BLaER1 (cell line): ENCODE data around the gene ZC3H14.

Experiments
- H3K27ac ChIP-seq: shearing (Covaris generic); formaldehyde crosslinking; 2 replicates; pipeline ENCODE4 v1.8.1; 2022
- H3K27me3 ChIP-seq: shearing (Covaris generic); formaldehyde crosslinking; 2 replicates; pipeline ENCODE4 v1.8.1; 2022
- H3K36me3 ChIP-seq: shearing (Covaris generic); formaldehyde crosslinking; 2 replicates; pipeline ENCODE4 v1.8.1; 2022
- H3K4me1 ChIP-seq: shearing (Covaris generic); formaldehyde crosslinking; 2 replicates; pipeline ENCODE4 v1.8.1; 2022
- H3K4me2 ChIP-seq: shearing (Covaris generic); formaldehyde crosslinking; 2 replicates; pipeline ENCODE4 v1.8.1; 2022
- H3K4me3 ChIP-seq: shearing (Covaris generic); formaldehyde crosslinking; 2 replicates; pipeline ENCODE4 v1.8.1; 2022
- H3K9ac ChIP-seq: shearing (Covaris generic); formaldehyde crosslinking; 2 replicates; pipeline ENCODE4 v1.8.1; 2022
- H3K9me3 ChIP-seq: shearing (Covaris generic); formaldehyde crosslinking; 2 replicates; pipeline ENCODE4 v1.8.1; 2022
- H4K20me1 ChIP-seq: shearing (Covaris generic); formaldehyde crosslinking; 2 replicates; pipeline ENCODE4 v1.8.1; 2022
- Cebpa-rat ChIP-seq: shearing (Covaris generic); IDR thresholded peaks from 2 replicates; pipeline ENCODE4 v1.8.1; 2022

The ZC3H14 gene

DNA sequence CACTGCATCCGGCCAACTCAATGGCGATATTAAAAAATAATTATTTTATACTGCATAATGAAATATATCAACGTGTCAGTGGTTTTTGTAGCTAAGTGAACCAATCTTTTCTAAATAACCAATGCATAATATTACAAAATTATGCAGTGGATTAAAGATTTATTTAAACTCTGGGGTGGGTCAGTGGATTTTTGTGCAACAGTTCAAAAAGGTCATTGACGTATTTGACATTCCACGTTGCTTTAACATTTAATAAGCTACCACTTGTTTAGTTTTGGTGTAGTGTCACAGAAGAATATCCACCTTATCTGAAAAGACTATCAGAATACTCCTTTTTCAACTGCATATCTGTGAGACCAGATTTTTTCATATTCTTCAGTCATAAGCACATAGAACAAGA is 2.6 kb downstream of the ZC3H14 start:
- Histone ChIP-seq H3K9me3 (no peaks in the 10 kb centered on the region; the same call in 1 of the 2 replicates), H4K20me1 (peaks cover 39% of the 10 kb centered on the region), H3K4me3 (no peak overlapping the region), H3K4me1 (peaks cover 18% of the 10 kb centered on the region), H3K4me2 (no peak overlapping the region), H3K27me3 (no peaks in the 10 kb centered on the region), H3K9ac (no peak overlapping the region), H3K27ac (no peak overlapping the region), H3K36me3 (peaks cover 37% of the 10 kb centered on the region)
- TF ChIP-seq Cebpa-rat: no peak

DNA sequence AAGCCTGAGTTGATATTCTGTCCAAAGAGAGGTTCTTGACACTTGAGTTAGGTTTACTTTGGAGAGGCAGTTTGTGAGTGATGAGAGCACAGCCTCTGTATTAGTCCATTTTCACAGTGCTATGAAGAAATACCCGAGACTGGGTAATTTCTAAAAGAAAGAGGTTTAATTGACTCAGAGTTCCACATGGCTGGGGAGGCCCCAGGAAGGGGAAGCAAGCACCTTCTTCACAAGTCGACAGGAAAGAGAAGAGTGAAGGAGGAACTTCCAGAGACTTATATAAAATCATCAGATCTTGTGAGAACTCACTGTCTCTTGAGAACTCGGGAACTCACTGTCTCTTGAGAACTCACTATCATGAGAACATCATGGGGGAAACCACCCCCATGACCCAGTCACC is 5.4 kb downstream of the ZC3H14 start:
- Histone ChIP-seq H3K27me3 (no peaks in the 10 kb centered on the region), H3K4me3 (no peak overlapping the region), H3K4me2 (no peak overlapping the region), H3K9ac (no peak overlapping the region), H3K4me1 (peaks cover 13% of the 10 kb centered on the region), H4K20me1 (peaks cover 39% of the 10 kb centered on the region), H3K9me3 (no peaks in the 10 kb centered on the region; the same call in 1 of the 2 replicates), H3K36me3 (peaks cover 65% of the 10 kb centered on the region), H3K27ac (no peak overlapping the region)
- TF ChIP-seq Cebpa-rat: no peak

DNA sequence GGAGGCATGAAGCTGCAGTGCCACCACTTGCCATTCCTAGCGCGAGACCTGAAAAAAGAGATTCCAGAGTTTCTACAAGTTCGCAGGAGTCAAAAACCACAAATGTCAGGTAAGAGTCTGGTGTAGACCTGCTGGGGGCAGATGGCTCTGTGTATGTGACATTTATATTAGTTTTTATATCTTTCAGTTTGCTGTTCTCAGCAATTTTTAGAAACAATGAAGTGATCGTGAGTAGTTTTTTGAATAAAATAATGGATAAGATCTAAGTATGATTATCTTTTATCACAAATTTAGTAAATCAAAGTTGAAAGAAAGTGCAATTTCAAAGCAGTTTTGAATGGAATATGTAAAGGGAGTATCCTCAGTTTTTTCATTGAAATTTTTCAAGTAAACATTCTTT is 9.3 kb downstream of the ZC3H14 start:
- Histone ChIP-seq H3K9ac (no peak overlapping the region), H3K9me3 (no peaks in the 10 kb centered on the region; the same call in 1 of the 2 replicates), H3K27me3 (no peaks in the 10 kb centered on the region), H3K4me1 (no peaks in the 10 kb centered on the region), H3K4me3 (no peak overlapping the region), H3K4me2 (no peak overlapping the region), H4K20me1 (0 out of 2 replicates have a peak, but pooled peaks cover 16% of the 10 kb centered on the region), H3K36me3 (peaks cover 98% of the 10 kb centered on the region), H3K27ac (no peak overlapping the region)
- TF ChIP-seq Cebpa-rat: no peak

DNA sequence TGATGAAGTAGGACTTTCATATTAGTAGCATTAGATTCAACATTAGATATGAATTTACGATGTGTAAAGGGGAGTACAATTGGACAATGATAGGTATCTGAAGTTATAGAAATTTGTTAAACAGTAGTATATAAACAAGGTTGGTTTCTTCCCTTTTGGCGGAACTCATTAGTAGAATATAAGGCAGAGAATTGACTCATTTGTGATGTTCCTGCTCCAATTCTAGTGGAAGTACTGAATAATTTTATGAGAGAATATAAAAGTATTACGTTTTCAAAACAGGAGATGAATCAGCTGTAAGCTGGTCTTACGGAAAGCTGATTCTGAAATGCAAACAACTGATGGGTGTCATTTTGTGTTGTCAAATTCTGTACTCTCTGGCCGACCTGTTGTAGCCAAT is 13.4 kb downstream of the ZC3H14 start:
- Histone ChIP-seq H3K9ac (no peak overlapping the region), H3K4me1 (no peaks in the 10 kb centered on the region), H3K27ac (no peak overlapping the region), H3K4me3 (no peak overlapping the region), H3K36me3 (peaks cover 100% of the 10 kb centered on the region), H3K9me3 (no peaks in the 10 kb centered on the region), H3K27me3 (no peaks in the 10 kb centered on the region), H3K4me2 (no peak overlapping the region), H4K20me1 (no peaks in the 10 kb centered on the region)
- TF ChIP-seq Cebpa-rat: no peak

DNA sequence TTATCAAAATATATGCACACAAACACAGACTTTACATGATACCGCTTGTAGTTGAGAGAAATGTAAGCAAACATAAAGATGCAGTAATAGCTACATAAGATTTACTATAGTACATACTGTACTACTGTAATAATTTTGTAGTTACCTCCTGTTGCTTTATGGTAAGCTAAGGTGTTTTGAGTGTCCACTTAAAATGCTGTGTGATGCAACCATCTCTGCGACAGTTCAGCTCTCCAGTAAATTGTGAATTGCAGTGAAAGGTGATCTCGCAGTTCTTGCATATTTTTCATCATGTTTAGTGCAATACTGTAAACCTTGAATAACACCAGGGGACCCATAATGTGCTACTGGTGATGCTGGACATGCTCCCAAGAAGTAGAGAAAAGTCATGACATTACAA is 21.6 kb downstream of the ZC3H14 start:
- H4K20me1 ChIP-seq: peaks cover 25% of the 10 kb centered on the region
- H3K9me3 ChIP-seq: no peaks in the 10 kb centered on the region
- no peaks in the 10 kb centered on the region for H3K4me1 ChIP-seq
- no peaks in the 10 kb centered on the region for H3K27me3 ChIP-seq
- peaks cover 95% of the 10 kb centered on the region for H3K36me3 ChIP-seq
- no peak overlapping the region for H3K9ac ChIP-seq
- no peak overlapping the region for H3K27ac ChIP-seq
- TF ChIP-seq Cebpa-rat: no peak
- no peak overlapping the region for H3K4me3 ChIP-seq
- no peak overlapping the region for H3K4me2 ChIP-seq

DNA sequence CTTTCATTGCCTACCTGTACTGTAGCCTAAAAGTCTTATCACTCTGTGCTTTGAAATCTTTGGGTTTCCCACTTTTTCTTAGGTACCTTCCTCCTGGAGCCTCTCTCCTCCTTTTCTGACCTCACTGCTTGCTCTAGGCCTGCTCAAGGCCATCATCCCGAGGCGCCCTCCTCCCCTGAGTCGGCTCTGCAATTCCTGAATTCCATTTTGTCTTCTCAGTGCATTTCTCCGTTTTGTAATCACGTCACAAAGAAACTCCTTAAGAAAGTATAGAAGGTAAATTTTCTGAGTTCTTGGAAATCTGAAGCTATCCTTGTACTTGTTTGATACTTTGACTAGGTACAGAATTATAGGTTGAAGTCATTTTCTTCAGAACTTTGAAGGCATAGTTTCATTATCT is 25.2 kb downstream of the ZC3H14 start:
- no peak overlapping the region for H3K27ac ChIP-seq
- H3K4me1 ChIP-seq: no peaks in the 10 kb centered on the region
- H3K4me2 ChIP-seq: no peak overlapping the region
- H3K27me3 ChIP-seq: no peaks in the 10 kb centered on the region
- peaks cover 20% of the 10 kb centered on the region for H4K20me1 ChIP-seq
- no peaks in the 10 kb centered on the region for H3K9me3 ChIP-seq
- H3K9ac ChIP-seq: no peak overlapping the region
- H3K36me3 ChIP-seq: peaks cover 96% of the 10 kb centered on the region
- no peak for TF ChIP-seq Cebpa-rat
- no peak overlapping the region for H3K4me3 ChIP-seq

DNA sequence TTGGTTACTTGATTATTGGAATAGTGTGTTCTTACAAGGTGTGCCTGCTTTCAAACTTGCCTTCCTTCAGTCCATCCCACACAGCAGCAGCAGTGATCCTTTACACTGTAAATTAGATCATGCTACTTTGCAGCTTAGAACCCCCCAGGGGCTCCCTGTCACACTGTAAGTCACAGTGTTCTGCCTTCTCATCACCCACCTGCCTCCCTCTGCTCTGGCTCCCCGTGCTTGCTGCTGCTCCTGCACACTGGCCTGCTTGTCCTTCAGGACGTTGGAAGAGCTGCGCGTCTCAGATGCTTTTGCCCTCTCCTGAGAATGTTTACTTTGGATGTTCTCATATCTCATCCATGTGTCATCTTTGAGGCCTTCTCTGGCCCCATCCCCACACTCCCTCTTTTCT is 27.3 kb downstream of the ZC3H14 start:
- Histone ChIP-seq H3K27me3 (no peaks in the 10 kb centered on the region), H3K9ac (no peak overlapping the region), H3K4me1 (no peaks in the 10 kb centered on the region), H3K9me3 (no peaks in the 10 kb centered on the region), H4K20me1 (peaks cover 7% of the 10 kb centered on the region; the same call in 1 of the 2 replicates), H3K4me2 (no peak overlapping the region), H3K36me3 (peaks cover 86% of the 10 kb centered on the region), H3K27ac (no peak overlapping the region), H3K4me3 (no peak overlapping the region)
- TF ChIP-seq Cebpa-rat: no peak

DNA sequence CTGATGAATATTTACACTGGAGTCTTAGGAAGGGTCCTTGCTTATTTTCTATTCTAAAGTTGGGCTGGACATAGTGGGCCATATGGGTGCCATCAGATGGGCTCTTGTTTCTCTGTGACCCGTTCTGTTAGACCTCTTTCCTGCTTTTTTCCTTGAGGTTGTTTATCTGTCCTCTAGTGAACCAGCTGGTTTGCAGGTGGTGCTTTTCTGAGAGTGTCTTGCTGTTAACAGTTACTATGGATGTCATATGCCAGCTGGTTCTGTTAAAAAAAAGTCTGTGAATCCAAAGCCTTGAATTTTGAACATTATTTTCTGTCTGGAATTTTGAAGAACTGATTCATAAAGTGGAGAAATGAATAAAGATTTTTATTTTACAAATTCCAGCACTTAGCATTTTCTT is 29.2 kb downstream of the ZC3H14 start:
- H3K36me3 ChIP-seq: peaks cover 87% of the 10 kb centered on the region
- no peaks in the 10 kb centered on the region for H3K9me3 ChIP-seq
- no peaks in the 10 kb centered on the region for H3K4me1 ChIP-seq
- no peak for TF ChIP-seq Cebpa-rat
- H3K27me3 ChIP-seq: no peaks in the 10 kb centered on the region
- H3K4me3 ChIP-seq: no peak overlapping the region
- H3K9ac ChIP-seq: no peak overlapping the region
- H3K27ac ChIP-seq: no peak overlapping the region
- no peak overlapping the region for H3K4me2 ChIP-seq
- H4K20me1 ChIP-seq: peaks cover 11% of the 10 kb centered on the region; the same call in 1 of the 2 replicates

DNA sequence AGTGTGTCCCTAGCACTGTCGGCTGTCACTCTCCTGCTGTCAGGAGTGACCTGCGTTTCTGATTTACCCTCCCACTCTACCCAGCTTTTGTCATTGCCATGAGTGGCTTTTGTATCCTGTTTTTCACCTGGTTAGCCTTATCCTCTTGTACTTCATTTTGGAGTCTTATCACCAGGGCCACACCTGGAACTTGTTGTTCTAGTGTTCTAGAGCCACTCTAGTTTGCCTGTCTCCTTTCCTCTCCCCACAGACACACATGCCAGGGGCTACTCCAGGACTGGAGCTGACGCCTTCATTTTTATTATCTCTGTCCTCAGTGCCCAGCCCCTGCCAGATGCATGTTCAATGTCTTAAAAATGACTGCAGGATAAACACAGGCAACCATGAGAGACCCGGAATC is 34.2 kb downstream of the ZC3H14 start:
- H4K20me1 ChIP-seq: 0 out of 2 replicates have a peak, but pooled peaks cover 4% of the 10 kb centered on the region
- no peak overlapping the region for H3K4me3 ChIP-seq
- TF ChIP-seq Cebpa-rat: no peak
- no peak overlapping the region for H3K4me2 ChIP-seq
- peaks cover 7% of the 10 kb centered on the region; the same call in 1 of the 2 replicates for H3K4me1 ChIP-seq
- no peaks in the 10 kb centered on the region for H3K9me3 ChIP-seq
- H3K27me3 ChIP-seq: no peaks in the 10 kb centered on the region
- no peak overlapping the region for H3K9ac ChIP-seq
- peaks cover 88% of the 10 kb centered on the region for H3K36me3 ChIP-seq
- no peak overlapping the region for H3K27ac ChIP-seq

DNA sequence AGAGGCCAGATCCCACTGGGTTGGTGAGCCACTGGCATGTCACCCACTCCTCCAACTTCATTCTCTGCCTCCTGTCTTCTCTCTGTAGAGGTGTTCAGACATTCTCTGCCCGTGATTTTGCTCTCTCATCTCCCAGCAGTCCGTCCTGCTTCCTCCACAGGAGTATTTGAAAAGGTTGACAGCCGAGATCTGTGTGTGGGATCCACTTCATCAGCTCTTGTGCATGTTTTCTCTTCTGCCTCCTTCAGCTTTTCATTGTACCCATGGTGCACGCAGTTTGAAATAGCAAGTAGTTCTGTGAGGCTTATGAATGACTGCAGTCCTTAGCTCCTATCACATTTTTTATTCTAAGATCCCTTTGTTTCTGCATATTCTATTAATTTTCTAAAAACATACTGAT is 34.8 kb downstream of the ZC3H14 start:
- H3K4me2 ChIP-seq: no peak overlapping the region
- no peaks in the 10 kb centered on the region for H3K9me3 ChIP-seq
- 0 out of 2 replicates have a peak, but pooled peaks cover 4% of the 10 kb centered on the region for H4K20me1 ChIP-seq
- H3K27me3 ChIP-seq: no peaks in the 10 kb centered on the region
- H3K27ac ChIP-seq: no peak overlapping the region
- no peak overlapping the region for H3K4me3 ChIP-seq
- H3K4me1 ChIP-seq: peaks cover 7% of the 10 kb centered on the region; the same call in 1 of the 2 replicates
- no peak overlapping the region for H3K9ac ChIP-seq
- TF ChIP-seq Cebpa-rat: no peak
- peaks cover 88% of the 10 kb centered on the region for H3K36me3 ChIP-seq
